Neural cell (in vitro differentiated cells): ENCODE results near the gene GRM4. TPM values are rescaled to one million over a fixed set of nuclear protein-coding genes. Genes with fewer than 3 reads are reported as not detected.

Experiments
- H2AFZ ChIP-seq: fragments of 200-600, 300-800 bp; sonication (generic), shearing (Covaris generic); 2 replicates; pipeline ENCODE4 v1.6.0; 2014; ENCODE audit warnings: low read depth, mild to moderate bottlenecking, antibody characterized with exemption, low read length, moderate library complexity
- H3F3A ChIP-seq: fragments of 200-600 bp; shearing (Covaris generic); 2 replicates; pipeline ENCODE4 v1.6.1; 2016; ENCODE audit warnings: mild to moderate bottlenecking, moderate library complexity, mixed read lengths, antibody characterized with exemption, low read length; ENCODE audit not compliant: insufficient read depth, poor library complexity, severe bottlenecking
- H3K27ac ChIP-seq: fragments of 200-600, 300-800 bp; sonication (generic), shearing (Covaris generic); 2 replicates; pipeline ENCODE4 v1.5.1; 2014; ENCODE audit warnings: mild to moderate bottlenecking, low read length, moderate library complexity
- H3K27me3 ChIP-seq: fragments of 300-800, 200-600 bp; sonication (generic), shearing (Covaris generic); 2 replicates; pipeline ENCODE4 v1.6.0; 2014; ENCODE audit warnings: mild to moderate bottlenecking, low read depth, low read length, moderate library complexity; ENCODE audit not compliant: insufficient read depth
- H3K36me3 ChIP-seq: fragments of 300-800, 200-600 bp; sonication (generic), shearing (Covaris generic); 2 replicates; pipeline ENCODE4 v1.5.1; 2014; ENCODE audit warnings: mild to moderate bottlenecking, antibody characterized with exemption, low read length, moderate library complexity; ENCODE audit not compliant: insufficient read depth
- H3K4me2 ChIP-seq: fragments of 300-800, 200-600 bp; sonication (generic), shearing (Covaris generic); 2 replicates; pipeline ENCODE4 v1.6.0; 2014; ENCODE audit warnings: mild to moderate bottlenecking, low read length
- H3K4me3 ChIP-seq: fragments of 300-800, 200-600 bp; sonication (generic), shearing (Covaris generic); 2 replicates; pipeline ENCODE4 v1.5.1; 2014; ENCODE audit warnings: mild to moderate bottlenecking, low read length, moderate library complexity
- H3K79me2 ChIP-seq: fragments of 200-600 bp; shearing (Covaris generic); replicated peaks from 2 replicates; pipeline ENCODE4 v1.6.0; 2014; ENCODE audit warnings: mild to moderate bottlenecking, low read length, moderate library complexity; ENCODE audit not compliant: insufficient read depth
- H3K9ac ChIP-seq: fragments of 300-800, 200-600 bp; sonication (generic), shearing (Covaris generic); 2 replicates; pipeline ENCODE4 v1.6.1; 2016; ENCODE audit warnings: mild to moderate bottlenecking, low read length, mixed read lengths
- H3K9me2 ChIP-seq: fragments of 200-600 bp; shearing (Covaris generic); 2 replicates; pipeline ENCODE4 v1.6.1; 2016; ENCODE audit warnings: mild to moderate bottlenecking, low read length, mixed read lengths; ENCODE audit not compliant: insufficient read depth
- H3K9me3 ChIP-seq: fragments of 200-600, 300-800 bp; sonication (generic), shearing (Covaris generic); 2 replicates; pipeline ENCODE4 v1.6.1; 2016; ENCODE audit warnings: mild to moderate bottlenecking, mixed run types, low read length, moderate library complexity, mixed read lengths
- H4K20me1 ChIP-seq: fragments of 200-600 bp; shearing (Covaris generic); 2 replicates; pipeline ENCODE4 v1.6.1; 2016; ENCODE audit warnings: mild to moderate bottlenecking, mixed run types; ENCODE audit not compliant: insufficient read depth
- EP300 ChIP-seq: fragments of 450-650 bp; conservative IDR thresholded peaks from 2 replicates; pipeline ENCODE4 v1.6.1; 2014; ENCODE audit warnings: antibody characterized with exemption, mild to moderate bottlenecking, moderate library complexity; ENCODE audit not compliant: poor library complexity, severe bottlenecking
- EZH2 ChIP-seq: fragments of 200-600, 300-800 bp; shearing (Covaris generic), sonication (generic); IDR thresholded peaks from 2 replicates; pipeline ENCODE4 v1.6.1; 2014; ENCODE audit warnings: antibody characterized with exemption, low read length, borderline replicate concordance, mild to moderate bottlenecking; ENCODE audit not compliant: insufficient read depth, poor library complexity, severe bottlenecking
- MXI1 ChIP-seq: fragments of 450-650 bp; conservative IDR thresholded peaks from 2 replicates; pipeline ENCODE4 v1.6.1; 2014; ENCODE audit warnings: antibody characterized with exemption, mild to moderate bottlenecking; ENCODE audit not compliant: poor library complexity, severe bottlenecking
- POLR2AphosphoS5 ChIP-seq: IDR thresholded peaks from 2 replicates; pipeline ENCODE4 v1.6.1; 2012
- RAD21 ChIP-seq: fragments of 450-650 bp; conservative IDR thresholded peaks from 2 replicates; pipeline ENCODE4 v1.6.1; 2014; ENCODE audit warnings: antibody characterized with exemption, mild to moderate bottlenecking, moderate library complexity
- SMC3 ChIP-seq: fragments of 450-650 bp; conservative IDR thresholded peaks from 2 replicates; pipeline ENCODE4 v1.6.1; 2014; ENCODE audit warnings: antibody characterized with exemption, mild to moderate bottlenecking, moderate library complexity; ENCODE audit not compliant: poor library complexity
- TAF1 ChIP-seq: IDR thresholded peaks from 2 replicates; pipeline ENCODE4 v1.6.1; 2012; ENCODE audit warnings: low read depth
- polyA plus RNA-seq: library from polyadenylated mRNA; depleted of rRNA; stranded (reverse); fragments of >200 nt; gene quantifications from 2 replicates; pipeline ENCODE4 v1.2.3, GENCODE V29; 2014
- TF ChIP-seq, protein P1 (sequence below): fragments of 450-650 bp; IDR thresholded peaks from 2 replicates; pipeline ENCODE4 v1.5.1; 2014; ENCODE audit warnings: antibody characterized with exemption, mild to moderate bottlenecking, moderate library complexity; ENCODE audit not compliant: poor library complexity, severe bottlenecking

Gene GRM4
- polyA plus RNA-seq, 1 donor from 2014 or later = 2.1 TPM

DNA sequence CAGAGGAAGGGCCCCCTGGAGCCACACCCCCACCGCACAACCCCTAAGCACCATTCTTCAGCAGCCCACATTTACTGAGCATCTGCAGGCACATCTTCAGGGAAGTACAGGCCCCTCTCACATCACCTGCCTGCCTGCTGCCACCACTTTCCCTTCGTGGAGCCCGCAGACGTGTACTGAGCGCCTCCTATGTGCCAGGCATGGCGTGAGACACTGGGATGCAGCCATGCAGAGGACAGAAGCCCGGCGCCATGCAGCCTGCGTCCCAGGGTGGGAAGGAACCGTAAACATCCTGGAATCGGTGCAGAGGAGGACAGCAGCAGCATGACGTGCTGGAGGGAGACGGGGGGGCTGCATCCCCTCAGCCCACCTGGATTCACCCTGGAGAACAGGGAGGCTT lies 78.1 kb downstream of the GRM4 start:
- Histone ChIP-seq H4K20me1 (no peaks in the 10 kb centered on the region), H3K79me2 (no peaks in the 10 kb centered on the region), H3K9me2 (no peaks in the 10 kb centered on the region)

DNA sequence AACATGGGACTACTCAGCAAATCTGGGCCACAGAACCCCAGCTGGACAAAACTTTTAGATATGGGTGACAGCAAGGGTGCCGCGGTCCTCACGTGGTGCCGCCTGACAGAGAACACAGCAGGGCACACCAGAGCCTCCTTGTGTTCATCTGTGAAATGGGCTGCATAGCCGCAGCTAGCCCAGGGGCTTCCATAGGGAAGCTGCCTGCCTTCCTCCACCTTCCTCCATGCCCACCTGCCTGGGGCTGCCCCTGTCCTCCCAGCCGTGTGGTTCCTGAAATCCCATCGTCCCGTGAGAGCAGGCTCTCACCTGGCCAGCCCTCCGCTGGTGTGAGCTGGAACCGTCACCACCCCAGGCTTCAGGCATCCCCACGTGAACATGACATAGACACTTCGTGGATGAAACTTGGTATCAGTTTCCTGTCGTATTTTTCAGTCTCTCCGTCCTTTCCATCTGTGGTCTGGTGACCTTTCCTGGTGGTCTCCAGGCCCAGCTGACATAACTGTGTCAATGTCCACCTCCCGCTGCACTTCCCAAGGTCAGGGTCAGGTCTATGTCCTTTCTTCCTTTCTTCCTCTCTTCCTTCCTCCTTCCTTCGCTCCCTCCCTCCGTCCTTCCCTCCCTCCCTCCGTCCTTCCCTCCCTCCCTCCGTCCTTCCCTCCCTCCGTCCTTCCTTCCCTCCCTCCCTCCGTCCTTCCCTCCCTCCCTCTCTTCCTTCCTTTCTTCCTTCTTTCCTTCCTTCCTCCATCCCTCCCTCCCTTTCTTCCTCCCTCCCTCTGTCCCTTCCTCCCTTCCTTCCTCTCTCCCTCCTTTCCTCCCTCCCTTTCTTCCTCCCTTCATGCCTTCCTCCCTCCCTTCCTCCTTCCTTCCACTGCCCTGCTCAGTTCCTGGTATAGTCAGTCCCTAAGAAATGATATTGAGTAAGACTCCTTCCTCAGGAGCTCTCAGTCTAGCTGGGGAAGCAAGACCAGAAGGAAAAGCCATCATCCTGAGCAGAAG lies 78.8 kb downstream of the GRM4 start:
- TF ChIP-seq, protein P1, sequence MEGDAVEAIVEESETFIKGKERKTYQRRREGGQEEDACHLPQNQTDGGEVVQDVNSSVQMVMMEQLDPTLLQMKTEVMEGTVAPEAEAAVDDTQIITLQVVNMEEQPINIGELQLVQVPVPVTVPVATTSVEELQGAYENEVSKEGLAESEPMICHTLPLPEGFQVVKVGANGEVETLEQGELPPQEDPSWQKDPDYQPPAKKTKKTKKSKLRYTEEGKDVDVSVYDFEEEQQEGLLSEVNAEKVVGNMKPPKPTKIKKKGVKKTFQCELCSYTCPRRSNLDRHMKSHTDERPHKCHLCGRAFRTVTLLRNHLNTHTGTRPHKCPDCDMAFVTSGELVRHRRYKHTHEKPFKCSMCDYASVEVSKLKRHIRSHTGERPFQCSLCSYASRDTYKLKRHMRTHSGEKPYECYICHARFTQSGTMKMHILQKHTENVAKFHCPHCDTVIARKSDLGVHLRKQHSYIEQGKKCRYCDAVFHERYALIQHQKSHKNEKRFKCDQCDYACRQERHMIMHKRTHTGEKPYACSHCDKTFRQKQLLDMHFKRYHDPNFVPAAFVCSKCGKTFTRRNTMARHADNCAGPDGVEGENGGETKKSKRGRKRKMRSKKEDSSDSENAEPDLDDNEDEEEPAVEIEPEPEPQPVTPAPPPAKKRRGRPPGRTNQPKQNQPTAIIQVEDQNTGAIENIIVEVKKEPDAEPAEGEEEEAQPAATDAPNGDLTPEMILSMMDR = no peak
- TF ChIP-seq SMC3 = no peak
- no peak for TF ChIP-seq EZH2
- TF ChIP-seq EP300 = no peak
- TF ChIP-seq POLR2AphosphoS5 = no peak
- no peak overlapping the region for H3K9ac ChIP-seq
- H3K9me2 ChIP-seq = no peaks in the 10 kb centered on the region
- H3K4me3 ChIP-seq = no peak overlapping the region
- H3K4me2 ChIP-seq = no peak overlapping the region
- H2AFZ ChIP-seq = no peak overlapping the region
- H3K27me3 ChIP-seq = no peaks in the 10 kb centered on the region
- no peaks in the 10 kb centered on the region for H3K36me3 ChIP-seq
- H4K20me1 ChIP-seq = no peaks in the 10 kb centered on the region
- no peaks in the 10 kb centered on the region for H3K9me3 ChIP-seq
- no peaks in the 10 kb centered on the region for H3F3A ChIP-seq
- no peak overlapping the region for H3K27ac ChIP-seq
- no peaks in the 10 kb centered on the region for H3K79me2 ChIP-seq

More for the DNA sequence above, 78.1 kb downstream of the GRM4 start:
- Histone ChIP-seq H3K4me2 (no peak overlapping the region), H3K9me3 (no peaks in the 10 kb centered on the region), H2AFZ (no peak overlapping the region), H3K9ac (no peak overlapping the region), H3K36me3 (no peaks in the 10 kb centered on the region), H3K27me3 (no peaks in the 10 kb centered on the region), H3K27ac (no peak overlapping the region), H3F3A (no peaks in the 10 kb centered on the region), H3K4me3 (no peak overlapping the region)
- peak; percentile 20 for TF ChIP-seq RAD21
- no peak for TF ChIP-seq TAF1
- no peak for TF ChIP-seq MXI1
- TF ChIP-seq SMC3 = no peak
- TF ChIP-seq, protein P1 = peak; percentile 49
- no peak for TF ChIP-seq EZH2
